ENCODE results near the gene FFAR2. TPM values are rescaled to one million over a fixed set of nuclear protein-coding genes. Genes with fewer than 3 reads are reported as not detected.

Gene FFAR2
- total RNA-seq, 1 experiment from 2014 or later = not detected

DNA sequence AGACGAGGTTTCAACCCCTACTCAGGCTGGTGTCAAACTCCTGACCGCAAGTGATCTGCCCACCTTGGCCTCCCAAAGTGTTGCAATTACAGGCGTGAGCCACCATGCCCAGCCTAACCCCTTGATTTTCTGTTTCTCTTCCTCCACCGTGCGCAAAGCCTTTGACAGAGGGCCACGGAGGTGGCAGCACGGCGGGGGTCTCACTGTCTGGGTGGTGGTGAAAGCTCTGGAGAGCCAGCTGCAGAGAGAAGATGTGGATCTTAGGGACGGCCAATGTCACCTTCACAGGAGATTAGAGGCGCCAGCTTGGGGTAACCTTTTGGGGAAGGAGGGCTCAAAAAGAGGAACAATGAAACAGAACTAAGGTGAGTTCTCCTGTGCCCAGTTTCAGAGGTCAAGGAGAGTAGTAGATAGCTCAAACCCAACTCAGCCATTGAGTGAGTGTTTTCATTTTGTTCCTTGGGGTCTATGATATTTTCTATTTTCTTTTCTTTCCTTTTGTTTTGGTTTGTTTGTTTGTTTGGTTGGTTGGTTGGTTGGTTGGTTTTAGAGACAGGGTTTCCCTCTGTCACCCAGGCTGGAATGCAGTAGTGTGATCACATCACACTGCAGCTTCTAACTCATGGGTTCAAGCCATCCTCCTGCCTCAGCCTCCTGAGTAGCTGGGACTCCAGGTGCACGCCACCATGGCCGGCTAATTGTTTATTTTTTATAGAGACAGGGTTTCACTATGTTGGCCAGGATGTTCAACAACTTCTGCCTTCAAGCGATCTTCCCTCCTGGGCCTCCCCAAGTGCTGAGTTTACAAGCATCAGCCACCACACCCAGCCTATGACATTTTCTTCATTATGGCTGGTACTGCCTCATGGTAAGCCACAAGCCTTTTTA, 39.5 kb upstream of the FFAR2 start:
- no peak overlapping the region for H2BK12ac ChIP-seq (ENCODE audit: insufficient read length, low read depth, low read length)
- no peak overlapping the region for H2AK5ac ChIP-seq (ENCODE audit: insufficient read length, low read length)
- no peak overlapping the region for H2BK5ac ChIP-seq (ENCODE audit: insufficient read length, low read length)
- H3K23ac ChIP-seq (ENCODE audit: insufficient read length, low read depth, low read length) = no peak overlapping the region
- Mint-ChIP-seq H3K9me3 (no peaks in the 10 kb centered on the region), H3K4me1 (peaks cover 0 to 3% of the 10 kb centered on the region in 2 experiments; a peak in 2 of 4 replicates), H3K4me3 (no peak overlapping the region), H3K27me3 (ENCODE audit: low read depth) (peaks cover 22% of the 10 kb centered on the region), H3K27ac (peak overlapping the region in 1 of 3 experiments; percentile 68; a peak in 1 of 7 replicates), H3K36me3 (ENCODE audit: insufficient read depth in 1 of 3, low read depth in 3 of 3) (no peaks in the 10 kb centered on the region)
- no peak overlapping the region for H4K8ac ChIP-seq (replicated peaks; ENCODE audit: insufficient read length, low read depth, low read length)
- H2BK120ac ChIP-seq (ENCODE audit: low read depth, low read length, poor library complexity, severe bottlenecking) = no peak overlapping the region
- H3T11ph ChIP-seq (ENCODE audit: low read length) = no peak overlapping the region
- no peak overlapping the region for H2AFZ ChIP-seq (ENCODE audit: low read length)
- H3K79me2 ChIP-seq (ENCODE audit: insufficient read depth, low read length) = no peaks in the 10 kb centered on the region
- no peak overlapping the region for H3K18ac ChIP-seq (ENCODE audit: insufficient read length, low read depth, low read length)
- H3K23me2 ChIP-seq (ENCODE audit: insufficient read length, low read depth, low read length, poor library complexity, severe bottlenecking) = no peaks in the 10 kb centered on the region
- no peak overlapping the region for H3K27ac ChIP-seq (ENCODE audit: insufficient read length, low read depth, low read length)
- H3K4me2 ChIP-seq (ENCODE audit: insufficient read depth, insufficient read length, low read length) = no peak overlapping the region
- H3K56ac ChIP-seq (ENCODE audit: insufficient read length, low read depth, low read length) = no peak overlapping the region
- H4K91ac ChIP-seq (ENCODE audit: insufficient read length, low read depth, low read length) = no peak overlapping the region
- H3K9me3 ChIP-seq (ENCODE audit: control insufficient read depth, low read depth, low read length) = no peaks in the 10 kb centered on the region
- no peak overlapping the region for H3K14ac ChIP-seq (ENCODE audit: insufficient read depth, low read length)
- no peaks in the 10 kb centered on the region for H4K20me1 ChIP-seq (ENCODE audit: control insufficient read depth, insufficient read depth, insufficient read length)
- H4K5ac ChIP-seq (ENCODE audit: insufficient read length, low read depth, low read length) = no peak overlapping the region
- no peak for DNase-seq
- H3K79me1 ChIP-seq (ENCODE audit: insufficient read depth, low read depth, low read length, poor library complexity, severe bottlenecking) = no peaks in the 10 kb centered on the region
- H2BK20ac ChIP-seq (ENCODE audit: low read depth, low read length, poor library complexity, severe bottlenecking) = no peak overlapping the region
- no peak overlapping the region for H3K9ac ChIP-seq (ENCODE audit: extremely low read depth, insufficient read length, low read length)
- H3K4ac ChIP-seq (ENCODE audit: low read depth, low read length) = no peak overlapping the region
- H3K4me1 ChIP-seq (ENCODE audit: insufficient read depth, low read length) = no peaks in the 10 kb centered on the region
- H2BK15ac ChIP-seq (ENCODE audit: low read depth, low read length) = no peak overlapping the region
- H3K27me3 ChIP-seq (ENCODE audit: insufficient read depth, low read length) = no peaks in the 10 kb centered on the region
- TF ChIP-seq, protein P1, sequence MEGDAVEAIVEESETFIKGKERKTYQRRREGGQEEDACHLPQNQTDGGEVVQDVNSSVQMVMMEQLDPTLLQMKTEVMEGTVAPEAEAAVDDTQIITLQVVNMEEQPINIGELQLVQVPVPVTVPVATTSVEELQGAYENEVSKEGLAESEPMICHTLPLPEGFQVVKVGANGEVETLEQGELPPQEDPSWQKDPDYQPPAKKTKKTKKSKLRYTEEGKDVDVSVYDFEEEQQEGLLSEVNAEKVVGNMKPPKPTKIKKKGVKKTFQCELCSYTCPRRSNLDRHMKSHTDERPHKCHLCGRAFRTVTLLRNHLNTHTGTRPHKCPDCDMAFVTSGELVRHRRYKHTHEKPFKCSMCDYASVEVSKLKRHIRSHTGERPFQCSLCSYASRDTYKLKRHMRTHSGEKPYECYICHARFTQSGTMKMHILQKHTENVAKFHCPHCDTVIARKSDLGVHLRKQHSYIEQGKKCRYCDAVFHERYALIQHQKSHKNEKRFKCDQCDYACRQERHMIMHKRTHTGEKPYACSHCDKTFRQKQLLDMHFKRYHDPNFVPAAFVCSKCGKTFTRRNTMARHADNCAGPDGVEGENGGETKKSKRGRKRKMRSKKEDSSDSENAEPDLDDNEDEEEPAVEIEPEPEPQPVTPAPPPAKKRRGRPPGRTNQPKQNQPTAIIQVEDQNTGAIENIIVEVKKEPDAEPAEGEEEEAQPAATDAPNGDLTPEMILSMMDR (conservative IDR thresholded peaks at IDR 0.05) = no peak
- WGBS (ENCODE audit: extremely low coverage, insufficient read length, low lambda C conversion rate) = no CpG with 5 or more reads among the region's 13 CpGs

All from H9 (cell line).